HG02588 (cell line): ENCODE measurements around the gene BCL3.

Source experiments
- ATAC-seq: cut with Tn5 transposase; IDR thresholded peaks from one replicate; pipeline ENCODE4 v1.9.1; 2021; ENCODE audit warnings: mild to moderate bottlenecking, moderate library complexity; ENCODE audit not compliant: unreplicated experiment

BCL3 gene

DNA sequence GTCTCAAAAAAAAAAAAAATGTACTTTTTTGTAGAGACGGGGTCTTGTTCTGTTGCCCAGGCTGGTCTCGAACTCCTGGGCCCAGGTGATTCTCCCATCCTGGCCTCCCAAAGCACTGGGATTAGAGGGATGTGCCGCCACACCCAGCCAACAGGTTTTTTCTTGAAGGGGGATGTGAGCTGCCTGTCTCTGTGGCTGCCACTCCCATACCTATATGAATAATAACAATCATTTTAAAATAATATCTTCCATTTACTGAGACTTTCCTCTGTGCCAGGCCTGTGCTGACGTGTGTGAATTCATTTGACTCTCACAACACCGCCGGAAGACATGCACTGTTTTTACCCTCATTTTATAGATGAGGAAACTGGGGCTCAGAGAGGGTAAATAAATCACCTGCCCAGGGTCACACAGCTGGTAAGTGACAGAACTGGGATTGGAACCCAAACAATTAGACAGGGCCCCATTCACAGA is 7.2 kb upstream of the BCL3 start:
- ATAC-seq: no peak

GRCh38 chr19:44741841-44742329 is 6.6 kb upstream of the BCL3 start:
- no peak for ATAC-seq

GRCh38 chr19:44742330-44743061 is 6.0 kb upstream of the BCL3 start:
- no peak for ATAC-seq

DNA sequence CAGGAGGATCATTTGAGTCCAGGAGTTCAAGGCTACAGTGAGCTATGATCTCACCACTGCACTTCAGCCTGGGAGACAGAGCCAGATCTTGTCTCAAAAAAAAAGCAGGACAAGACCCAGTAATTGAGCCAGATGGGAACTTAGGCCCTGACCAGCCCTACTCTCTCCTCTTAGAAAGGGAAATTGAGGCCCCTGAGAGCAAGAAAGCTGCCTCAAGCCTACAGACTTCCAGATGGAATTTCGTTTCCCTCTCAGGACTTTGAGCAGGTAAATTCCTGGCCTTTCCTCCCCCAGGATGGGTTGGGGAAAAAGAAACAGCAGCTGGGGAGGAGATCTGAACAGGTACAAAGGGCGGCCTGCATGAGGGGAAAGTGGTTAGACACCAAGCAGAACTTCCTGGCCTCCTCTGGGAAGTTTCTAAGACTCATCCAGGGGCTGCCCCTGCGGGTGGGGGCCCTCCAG is 3.6 kb upstream of the BCL3 start:
- ATAC-seq: no peak

GRCh38 chr19:44745341-44745831 is 3.1 kb upstream of the BCL3 start:
- no peak for ATAC-seq

- ATAC-seq: no peak
Observed at GRCh38 chr19:44745887-44746600, 2.5 kb upstream of the BCL3 start.

- no peak for ATAC-seq
Observed at GRCh38 chr19:44746616-44746945, 1.9 kb upstream of the BCL3 start.

DNA sequence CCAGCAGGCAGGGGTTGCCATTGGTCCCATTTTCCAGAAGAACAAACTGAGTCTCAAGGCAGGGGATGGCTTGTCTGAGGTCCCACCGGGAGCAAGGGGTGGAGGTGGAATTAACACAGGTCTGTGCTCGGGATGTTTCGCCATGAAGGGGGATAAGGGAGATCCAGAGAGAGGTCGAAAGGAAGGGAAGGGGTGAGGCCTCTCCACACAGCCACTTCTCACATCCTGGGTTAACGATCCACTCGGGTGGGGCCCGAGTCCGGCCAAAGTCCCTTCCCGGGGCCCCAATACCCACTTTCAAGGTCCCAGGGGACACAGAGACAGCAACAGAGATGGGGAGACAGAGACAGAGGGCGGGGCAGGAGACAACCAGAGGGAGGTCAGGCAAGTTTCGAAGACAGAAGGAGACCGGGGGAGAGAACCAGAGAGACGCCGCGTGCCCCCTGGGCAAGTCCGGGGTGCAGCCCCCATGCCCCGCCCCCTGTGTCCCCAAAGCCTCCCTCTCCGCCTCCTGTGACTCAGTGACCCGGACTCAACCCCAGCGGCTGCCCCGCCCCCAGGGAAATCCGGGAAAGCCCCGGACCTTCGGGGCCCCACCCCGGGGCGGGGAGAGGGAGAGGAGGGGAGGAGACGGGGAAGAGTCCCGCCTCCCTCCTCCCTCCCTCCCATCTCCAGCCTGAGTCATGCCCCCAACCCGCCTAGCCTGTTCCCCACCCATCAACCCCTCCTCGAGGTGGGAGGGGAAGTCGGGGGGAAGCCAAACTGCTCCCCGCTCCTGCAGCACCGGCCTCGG is 1.4 kb upstream of the BCL3 start:
- no peak for ATAC-seq

DNA sequence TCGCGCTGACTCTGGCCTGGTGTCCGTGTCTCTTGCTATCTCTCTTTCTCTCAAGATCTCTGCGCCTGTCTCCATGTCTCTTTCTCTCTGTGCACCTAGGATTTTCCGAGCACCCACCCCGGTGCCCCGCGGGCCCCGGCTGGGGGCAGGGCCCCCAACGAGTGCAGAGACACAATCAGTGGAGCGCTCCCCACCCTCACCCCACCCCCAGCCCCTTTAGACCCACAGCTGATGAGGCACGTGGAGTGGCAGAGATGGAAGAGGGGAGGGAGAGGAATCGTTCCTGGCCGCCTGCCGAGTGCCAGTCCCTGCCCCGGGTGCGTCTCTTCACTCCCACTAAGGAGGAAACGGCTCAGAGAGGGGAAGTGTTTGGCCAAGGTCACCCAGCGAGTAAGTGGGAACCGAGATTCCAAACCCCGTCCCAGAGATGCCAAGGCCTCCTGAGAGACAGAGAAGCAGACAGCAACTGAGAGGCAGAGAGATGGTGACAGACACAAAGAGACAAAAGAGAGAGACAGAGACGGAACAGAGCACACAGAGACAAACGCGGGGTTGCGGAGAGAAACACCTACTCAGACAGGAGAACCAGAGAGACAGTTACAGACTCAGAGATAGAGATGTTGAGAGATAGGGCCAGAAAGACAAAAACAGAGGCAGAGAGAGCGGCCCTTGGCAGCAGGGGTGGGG is 626 bp upstream of the BCL3 start:
- ATAC-seq: no peak

DNA sequence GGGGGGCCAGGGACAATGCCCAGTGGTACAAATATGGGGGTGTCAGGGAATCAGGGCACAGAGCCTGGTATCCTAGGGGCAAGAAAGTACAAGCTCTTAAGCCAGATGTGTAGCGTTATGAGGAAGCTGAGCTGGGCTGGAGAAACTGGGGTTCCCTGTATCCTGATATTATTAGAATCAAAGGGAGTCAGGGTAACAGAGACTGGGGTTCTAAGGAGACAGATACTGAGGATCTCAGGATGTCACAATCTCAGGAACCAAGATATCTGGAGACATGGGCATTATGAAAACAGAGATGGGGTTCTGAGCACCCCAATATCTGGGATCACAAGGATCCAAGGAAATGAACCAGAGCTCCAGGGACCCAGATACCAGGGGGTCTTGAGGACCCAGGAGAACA is 784 bp downstream of the BCL3 start:
- no peak for ATAC-seq

DNA sequence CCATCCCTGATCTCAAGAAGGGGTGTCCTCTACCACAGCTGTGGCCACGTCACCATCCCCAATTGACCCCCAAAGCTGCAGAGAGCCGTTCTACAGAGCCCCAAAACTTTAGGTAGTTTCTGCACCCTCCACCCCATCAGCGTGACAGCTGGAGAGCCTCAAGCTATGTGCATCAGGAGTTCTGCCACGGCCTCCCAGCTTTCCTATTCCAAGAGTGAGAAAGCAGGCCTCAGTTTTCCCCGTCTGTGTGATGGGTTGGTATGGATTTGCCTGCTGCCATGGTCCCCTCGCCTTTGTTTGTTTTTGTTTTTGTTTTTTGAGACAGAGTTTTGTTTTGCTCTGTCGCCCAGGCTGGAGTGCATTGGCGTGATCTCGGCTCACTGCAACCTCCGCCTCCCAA is 1.5 kb downstream of the BCL3 start:
- no peak for ATAC-seq

GRCh38 chr19:44752123-44752815 is 3.8 kb downstream of the BCL3 start:
- ATAC-seq: no peak

DNA sequence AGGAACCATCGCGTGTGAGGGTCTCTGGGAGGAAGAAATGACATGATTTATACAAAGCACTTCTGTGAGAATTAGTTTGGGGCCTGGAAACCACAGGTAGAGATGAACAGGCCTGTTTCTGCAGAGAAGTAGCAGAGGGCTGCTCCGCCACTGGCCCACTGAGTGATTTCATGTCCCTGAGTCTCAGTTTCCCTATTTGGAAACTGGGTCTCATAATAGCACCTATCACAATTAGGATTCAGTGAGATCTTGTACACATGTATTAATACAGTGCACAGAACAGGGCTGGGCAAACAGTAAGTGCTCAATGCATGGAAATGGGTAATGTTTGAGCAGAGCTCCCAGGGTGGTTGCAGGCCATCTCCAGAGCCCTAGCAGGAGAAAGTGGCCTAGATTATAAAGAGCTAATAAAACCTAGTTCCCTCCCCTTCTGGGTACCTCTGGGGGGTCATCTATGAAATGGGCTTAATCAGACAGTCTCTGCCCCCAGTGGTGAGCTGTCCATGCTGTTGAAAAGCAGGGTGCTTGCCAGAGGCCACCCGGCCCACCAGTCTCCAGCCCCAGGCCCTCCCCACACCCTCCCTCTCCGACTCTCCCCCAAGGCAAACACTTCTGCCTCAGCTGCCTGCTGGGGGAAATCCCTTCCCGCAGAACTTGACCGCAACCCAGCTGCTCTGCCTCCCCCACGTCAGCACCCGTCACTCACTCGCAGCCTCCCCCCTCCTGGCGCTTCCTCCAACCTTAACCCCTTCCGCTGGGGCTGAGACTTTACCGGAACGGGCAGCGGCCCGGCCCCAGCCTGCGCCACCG is 4.5 kb downstream of the BCL3 start:
- peak; percentile 59 for ATAC-seq

GRCh38 chr19:44753626-44753931 is 5.1 kb downstream of the BCL3 start:
- ATAC-seq: no peak

GRCh38 chr19:44753932-44754749 is 5.6 kb downstream of the BCL3 start:
- ATAC-seq: no peak

GRCh38 chr19:44754750-44755080 is 6.2 kb downstream of the BCL3 start:
- ATAC-seq: no peak

DNA sequence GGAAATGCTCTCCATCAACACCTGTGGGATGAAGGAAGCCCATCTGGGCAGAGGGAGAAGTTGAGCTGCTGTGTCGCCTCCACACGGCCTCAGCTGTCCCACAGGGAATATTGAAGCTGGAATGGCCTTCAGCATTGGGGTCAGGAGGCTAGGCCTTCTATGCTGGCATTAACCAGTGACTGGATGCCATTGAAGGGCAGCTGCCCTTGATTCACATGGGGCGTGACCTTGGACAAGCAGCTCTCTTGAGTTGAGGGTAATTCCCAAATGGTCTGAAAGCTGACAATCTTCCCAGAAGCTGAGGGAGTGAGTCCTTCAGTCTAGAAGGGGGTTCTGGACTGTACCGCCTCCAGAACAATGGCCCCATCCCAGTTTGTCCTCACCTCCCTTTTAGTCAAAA is 6.7 kb downstream of the BCL3 start:
- ATAC-seq: no peak

- no peak for ATAC-seq
Observed at GRCh38 chr19:44756089-44756562, 7.6 kb downstream of the BCL3 start.
